Ovary (tissue), 9 donors: ENCODE results near the gene CCNQ. TPM values are rescaled to one million over a fixed set of nuclear protein-coding genes. Genes with fewer than 3 reads are reported as not detected.

ENCODE experiments used
- DNase-seq, 5 donors: peaks; one replicate each; pipeline ENCODE4 v3.0.0-alpha.2; 2019 to 2020
- H3K27ac ChIP-seq, 2 donors: fragments of 200-600 bp; one replicate each; pipeline versions ENCODE4 v1.5.1 to v1.8.0; 2019 to 2022
- H3K27me3 ChIP-seq: fragments of 200-600 bp; one replicate; pipeline ENCODE4 v1.8.0; 2022
- H3K36me3 ChIP-seq: fragments of 200-600 bp; sonication (generic); one replicate; pipeline ENCODE4 v1.5.1; 2019
- H3K4me1 ChIP-seq: one replicate; pipeline ENCODE4 v1.8.1; 2013; ENCODE audit warnings: mild to moderate bottlenecking, moderate library complexity; ENCODE audit not compliant: insufficient read depth
- H3K4me3 ChIP-seq: fragments of 200-600 bp; sonication (generic); one replicate; pipeline ENCODE4 v1.5.1; 2017
- H3K9me3 ChIP-seq, 2 donors: fragments of 200-600 bp in 1 of 2; sonication (generic) in 1 of 2; one replicate each; pipeline versions ENCODE4 v1.5.1 to v1.8.1; 2013 to 2019; ENCODE audit warnings: mild to moderate bottlenecking in 1 of 2, moderate library complexity in 1 of 2
- CTCF ChIP-seq, 3 donors: fragments of 450-650 bp in 2 of 3; fragments of 200-600 bp in 1 of 3; IDR thresholded peaks; one replicate each; pipeline versions ENCODE4 v1.5.1 to v1.8.0; 2016 to 2022; ENCODE audit warnings: antibody characterized with exemption in 3 of 3, mild to moderate bottlenecking in 1 of 3
- EP300 ChIP-seq: sonication (generic); formaldehyde crosslinking; IDR thresholded peaks from one replicate; pipeline ENCODE4 v1.6.1; 2017; ENCODE audit warnings: antibody characterized with exemption
- POLR2A ChIP-seq: fragments of 450-650 bp; IDR thresholded peaks from one replicate; pipeline ENCODE4 v1.6.1; 2017; ENCODE audit warnings: antibody characterized with exemption, mild to moderate bottlenecking, moderate library complexity
- WGBS, 3 donors: extraction: QIAGEN DNeasy Blood & Tissue Kit in 1 of 3; methylation state at CpG; one replicate each; pipeline versions ENCODE4 v1.1.5 to v1.1.7; 2013 to 2017; 5-methylcytosine and 5-hydroxymethylcytosine counted together
- intact Hi-C, 4 donors: fragments of 100-400 bp; cut with DNase I; formaldehyde crosslinking; loops; one replicate each; pipeline versions ENCODE4 v1.11.0 to v1.15.1; 2022 to 2023
- polyA plus RNA-seq, 2 donors: library from polyadenylated mRNA; stranded (reverse); fragments of 200-250 nt in 1 of 2; fragments of 350-450 nt in 1 of 2; fragmentation: Illumina TruSeq in 1 of 2; extraction: RNeasy Lipid Tissue Mini Kit (QIAGEN cat#74804) in 1 of 2; gene quantifications; one replicate each; pipeline ENCODE4 v1.2.3, GENCODE V29; 2013 to 2014
- total RNA-seq, 7 donors: library from RNA; depleted of rRNA in 2 of 7; stranded (reverse); fragments of >200 nt in 2 of 7; fragmentation: NEBNext Ultra II Directional in 3 of 7; extraction: Animal tissue kit (Norgen Biotek cat#: 25700) in 3 of 7; gene quantifications; one replicate each; pipeline versions ENCODE4 v1.1.0 to v1.2.4, GENCODE V29; 2016 to 2023
- donor health status: DM: no; HTN: no; CAD: no; lungs with moderate emphysema.
- donor health status: DM: no; HTN: no; CAD: no.
- donor health status: Bipolar disorder and iron deficiency.
- donor health status: DM: yes; HTN: yes; CAD: no.
- donor health status: DM: no; HTN: no; CAD: no.
- donor health status: DM: yes; HTN: yes; CAD: no.

The CCNQ gene
- total and polyA plus RNA-seq, 9 donors = 15.5 to 23.8 (median 19.3) TPM

GRCh38 chrX:153645921-153646488, 47.1 kb upstream of the CCNQ start:
- Histone ChIP-seq H3K9me3 (no peaks in the 10 kb centered on the region), H3K27ac (no peak overlapping the region), H3K4me1 (no peaks in the 10 kb centered on the region), H3K36me3 (no peaks in the 10 kb centered on the region), H3K4me3 (no peak overlapping the region), H3K27me3 (no peaks in the 10 kb centered on the region)
- peak in 1 of 5 donors; percentile 11 for DNase-seq
- 70 to 73% (median 71%) methylated on average over 10 of the region's 10 CpGs for WGBS, 3 donors
- no peak for TF ChIP-seq EP300
- intact Hi-C loops = no loop called here

DNA sequence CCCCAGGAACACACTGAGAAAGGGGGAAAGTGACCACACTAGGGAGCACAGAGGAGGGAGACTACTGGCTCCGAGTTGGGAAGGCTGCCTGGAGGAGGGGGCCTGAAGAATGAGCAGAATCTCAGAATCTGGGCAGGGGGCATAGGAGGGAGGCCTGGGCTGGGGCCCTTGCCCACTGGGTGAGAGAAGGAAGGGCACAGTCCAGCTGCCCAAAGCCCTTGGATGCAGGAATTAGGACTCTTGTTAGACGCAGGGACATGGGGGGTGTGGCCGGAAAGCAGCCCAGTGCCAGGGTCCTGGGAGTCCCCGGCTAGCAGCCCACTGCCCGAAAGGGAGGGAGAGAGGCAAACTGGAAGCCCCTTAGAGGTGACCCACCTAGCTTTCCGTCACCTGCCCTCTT, 46.2 kb upstream of the CCNQ start:
- no peaks in the 10 kb centered on the region for H3K27me3 ChIP-seq
- H3K36me3 ChIP-seq = no peaks in the 10 kb centered on the region
- H3K27ac ChIP-seq = no peak overlapping the region
- no peak overlapping the region for H3K4me3 ChIP-seq
- TF ChIP-seq CTCF (IDR thresholded peaks at IDR 0.05) = no peak
- TF ChIP-seq EP300 = no peak
- TF ChIP-seq POLR2A = no peak
- no peaks in the 10 kb centered on the region for H3K4me1 ChIP-seq
- DNase-seq = peak in 2 of 5 donors; percentile 6 to 13
- intact Hi-C loops = no loop called here
- H3K9me3 ChIP-seq = no peaks in the 10 kb centered on the region
- 73 to 81% (median 76%) methylated on average over 6 of the region's 6 CpGs for WGBS, 3 donors

DNA sequence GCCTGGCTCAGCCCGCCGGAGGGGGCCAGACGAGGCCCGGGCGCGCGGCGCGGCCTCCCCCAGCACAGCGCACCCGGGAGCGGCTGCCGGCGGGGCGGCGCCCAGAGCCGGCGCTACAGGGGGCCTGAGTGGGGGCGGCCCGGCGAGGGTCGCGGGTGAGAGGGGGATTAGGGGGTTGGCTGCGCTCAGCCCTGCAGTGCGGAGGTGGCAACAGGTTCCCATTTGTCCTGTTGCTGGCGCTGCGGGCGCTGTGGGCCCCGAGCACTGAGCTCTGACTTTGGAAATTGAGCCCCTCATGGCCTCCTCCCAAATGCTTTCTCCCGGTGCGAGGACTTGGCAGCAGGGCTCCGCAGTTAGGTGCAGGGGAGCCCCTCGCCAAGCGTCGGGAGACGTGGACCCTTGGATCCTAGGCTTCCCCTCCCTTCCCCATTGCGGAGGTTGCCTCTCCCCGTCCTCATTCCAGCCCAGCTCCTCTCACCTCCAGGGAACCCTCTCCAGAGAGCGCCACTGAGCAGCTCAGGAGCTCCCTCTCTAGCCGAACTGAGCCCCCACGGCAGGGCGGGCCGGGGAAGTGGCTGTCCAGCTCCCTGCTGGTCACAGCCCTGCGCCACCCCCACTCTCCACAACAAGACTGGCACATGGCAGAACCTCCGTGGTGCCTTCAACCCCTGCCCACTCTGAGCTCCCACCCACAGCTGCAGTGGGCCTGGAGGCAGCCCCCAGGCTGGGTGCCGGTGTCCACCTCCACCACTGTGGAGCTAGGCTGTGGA, 45.6 kb upstream of the CCNQ start:
- Histone ChIP-seq H3K4me1 (no peaks in the 10 kb centered on the region), H3K36me3 (no peaks in the 10 kb centered on the region), H3K4me3 (no peak overlapping the region), H3K9me3 (no peaks in the 10 kb centered on the region), H3K27ac (no peak overlapping the region), H3K27me3 (no peaks in the 10 kb centered on the region)
- DNase-seq = peak in 4 of 5 donors; percentile 4 to 26 (median 10)
- intact Hi-C loops = no loop called here
- TF ChIP-seq EP300 = no peak
- no peak for TF ChIP-seq CTCF (IDR thresholded peaks at IDR 0.05)
- no peak for TF ChIP-seq POLR2A
- WGBS, 3 donors = 26 to 40% (median 26%) methylated on average over 32 to 46 of the region's 46 CpGs

DNA sequence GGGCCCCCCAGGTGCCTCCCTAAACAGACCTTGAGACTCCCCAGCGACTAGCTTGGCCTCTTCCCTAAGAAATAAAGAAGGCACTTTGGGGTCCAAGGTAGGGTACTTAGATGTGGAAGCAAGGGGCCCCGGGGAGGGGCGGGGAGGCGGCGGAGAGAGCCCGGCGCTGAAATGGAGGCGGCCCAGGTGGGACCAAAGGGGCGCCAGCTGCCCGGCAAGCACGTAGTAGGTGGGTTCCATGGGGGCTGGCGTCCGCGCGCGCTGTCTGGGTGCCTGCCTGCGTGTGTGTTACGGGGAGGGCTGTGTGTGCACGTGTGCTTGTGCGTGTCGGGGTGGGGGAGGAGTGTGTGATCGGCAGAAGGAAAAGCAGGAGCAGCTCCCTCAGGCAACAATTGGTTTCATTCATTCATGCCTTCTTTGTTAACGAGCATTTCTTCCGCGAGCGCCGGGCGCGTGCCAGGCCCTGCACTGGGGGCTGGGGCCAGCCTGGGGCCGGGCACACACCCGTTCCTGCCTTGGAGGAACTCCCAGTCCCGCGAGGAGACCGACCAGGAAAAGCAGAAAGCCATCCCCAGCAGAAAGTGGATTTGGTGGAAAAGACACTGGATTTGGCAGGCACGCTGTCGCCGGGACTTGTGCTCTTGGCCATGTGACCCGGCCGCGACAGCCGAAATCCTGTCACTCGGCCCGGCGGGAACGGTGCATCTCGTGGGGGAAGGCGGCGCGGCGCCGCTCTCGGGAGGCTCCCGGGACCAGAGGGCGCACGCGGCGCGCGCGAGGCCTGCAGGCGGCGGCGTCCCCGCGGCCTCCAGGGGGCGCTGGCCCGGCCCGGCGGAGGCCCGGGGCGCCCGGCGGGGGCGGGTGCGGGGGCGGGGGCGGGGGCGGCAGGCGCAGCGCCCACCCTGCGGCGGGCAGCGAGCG, 44.8 kb upstream of the CCNQ start:
- TF ChIP-seq POLR2A = no peak
- TF ChIP-seq EP300 = no peak
- no peak for TF ChIP-seq CTCF (IDR thresholded peaks at IDR 0.05)
- Histone ChIP-seq H3K27me3 (no peaks in the 10 kb centered on the region), H3K4me3 (no peak overlapping the region), H3K27ac (no peak overlapping the region), H3K9me3 (no peaks in the 10 kb centered on the region), H3K36me3 (no peaks in the 10 kb centered on the region), H3K4me1 (no peaks in the 10 kb centered on the region)
- DNase-seq = peak in 3 of 5 donors; percentile 7 to 33 (median 32)
- 25 to 32% (median 31%) methylated on average over 53 to 84 of the region's 84 CpGs for WGBS, 3 donors
- intact Hi-C loops = no loop called here
